Stimulated activated naive CD4-positive, alpha-beta T cell treated with Interleukin-2 at 50 U/mL for 16 hours (primary cell): ENCODE results near the gene PARVG.

Experiments used
- DNase-seq: peaks from one replicate; lab custom pipeline; 2025; lab: John Stamatoyannopoulos, UW

Gene PARVG

DNA sequence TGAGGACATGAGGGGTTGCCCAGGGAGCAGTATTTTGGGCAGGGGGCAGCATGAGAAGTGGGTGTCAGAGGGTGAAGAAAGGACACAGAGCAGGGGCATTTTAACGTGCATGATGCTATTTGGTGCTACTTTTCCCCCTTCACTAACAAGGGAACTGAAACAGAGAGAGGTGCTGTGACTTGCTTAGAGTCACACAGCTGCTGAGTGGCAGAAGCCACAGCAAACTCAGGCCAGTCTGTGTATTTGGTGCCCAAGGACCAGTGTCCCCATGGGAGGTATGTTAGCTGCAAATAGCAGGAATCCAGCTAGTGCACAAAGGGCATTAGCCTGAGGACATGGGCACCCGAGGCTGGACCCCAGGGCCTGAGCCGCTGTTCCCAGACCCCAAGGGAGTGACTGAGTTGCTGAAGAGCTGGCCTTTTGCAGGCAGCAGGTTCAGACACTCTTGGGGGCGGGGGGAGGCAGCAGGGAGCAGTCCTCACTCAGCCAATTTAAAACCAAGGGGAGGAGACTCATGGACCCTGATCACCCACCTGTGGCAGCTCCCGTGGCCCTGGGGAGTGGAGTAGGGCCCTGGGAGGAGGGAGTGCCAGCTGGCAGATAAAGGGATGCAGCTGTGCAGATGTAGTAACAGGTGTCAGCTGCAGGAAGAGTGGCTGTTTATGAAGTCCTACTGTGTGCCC is 14.6 kb downstream of the PARVG start:
- no peak for DNase-seq

DNA sequence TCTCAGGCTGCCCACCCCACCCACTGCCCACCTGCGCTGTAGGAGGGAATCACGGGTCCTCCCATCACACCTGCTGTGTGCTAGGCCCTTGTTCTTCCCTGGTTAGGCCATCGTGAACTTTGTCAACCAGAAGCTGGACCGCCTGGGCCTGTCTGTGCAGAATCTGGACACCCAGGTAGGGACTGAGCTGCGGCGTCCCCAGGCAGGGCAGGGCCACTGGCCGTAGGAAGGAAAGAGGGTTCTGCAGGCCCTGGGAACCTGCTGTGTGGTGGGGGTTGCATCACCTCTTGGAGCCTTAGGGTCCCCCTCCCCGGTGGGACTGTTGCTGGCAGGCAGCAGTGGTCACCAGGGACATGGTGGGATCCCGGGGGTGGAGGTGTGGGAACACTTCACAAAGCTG is 15.5 kb downstream of the PARVG start:
- no peak for DNase-seq

DNA sequence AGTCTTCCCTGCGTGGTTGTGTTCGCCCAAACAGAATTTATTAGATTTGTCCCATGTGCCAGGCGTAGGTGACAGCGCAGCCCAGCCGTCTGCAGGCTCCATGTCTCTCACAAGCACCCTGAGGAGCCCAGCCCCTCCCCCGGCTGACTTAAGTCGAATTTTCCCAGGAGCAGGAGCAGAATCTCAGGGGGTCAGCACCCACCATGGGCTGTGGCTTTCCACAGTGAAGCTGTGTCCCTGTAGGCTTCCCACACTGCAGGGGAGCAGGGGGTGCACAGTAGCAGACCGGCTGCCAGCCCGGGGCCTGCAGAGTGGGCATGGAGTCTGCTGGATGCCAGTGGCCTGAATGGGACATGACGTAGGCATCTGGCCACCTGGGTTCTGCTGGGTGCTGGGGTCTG is 16.0 kb downstream of the PARVG start:
- DNase-seq, result no peak

DNA sequence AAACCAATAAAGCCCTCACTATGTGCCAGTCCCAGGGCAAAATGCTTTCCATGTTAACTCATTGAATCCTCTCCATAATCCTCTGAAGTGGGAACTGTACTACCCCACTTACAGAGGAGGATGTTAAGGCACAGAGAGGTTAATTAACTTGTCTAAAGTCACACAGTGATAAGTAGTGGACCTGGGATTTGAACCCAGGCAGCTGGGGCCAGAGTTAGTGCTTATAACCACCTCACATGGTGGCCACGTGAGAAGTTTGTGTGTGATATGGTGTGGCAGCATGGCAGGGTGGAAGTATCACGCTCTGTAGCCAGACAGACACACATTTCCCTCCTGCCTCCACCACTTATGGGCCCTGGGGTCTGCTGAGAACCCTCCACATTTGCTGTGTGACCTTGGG is 16.5 kb downstream of the PARVG start:
- no peak for DNase-seq

DNA sequence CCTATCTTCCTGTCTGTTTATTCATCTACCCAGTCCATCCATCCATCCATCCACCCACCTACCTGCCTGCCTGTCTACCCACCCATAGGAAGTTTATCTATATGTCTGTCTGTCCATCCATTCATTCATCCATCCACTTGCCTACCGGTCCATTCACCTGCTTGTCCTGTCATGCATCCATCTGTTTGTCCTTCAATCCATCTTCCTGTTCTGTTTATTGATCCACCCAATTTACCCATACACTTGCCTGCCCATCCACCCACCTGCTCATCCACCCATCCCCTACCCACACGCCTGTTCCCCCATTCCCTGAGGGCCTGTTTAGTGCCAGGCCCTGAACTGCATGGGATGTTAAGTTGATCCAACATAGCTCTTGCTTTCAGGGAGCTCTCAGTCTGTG is 18.4 kb downstream of the PARVG start:
- DNase-seq, result no peak

DNA sequence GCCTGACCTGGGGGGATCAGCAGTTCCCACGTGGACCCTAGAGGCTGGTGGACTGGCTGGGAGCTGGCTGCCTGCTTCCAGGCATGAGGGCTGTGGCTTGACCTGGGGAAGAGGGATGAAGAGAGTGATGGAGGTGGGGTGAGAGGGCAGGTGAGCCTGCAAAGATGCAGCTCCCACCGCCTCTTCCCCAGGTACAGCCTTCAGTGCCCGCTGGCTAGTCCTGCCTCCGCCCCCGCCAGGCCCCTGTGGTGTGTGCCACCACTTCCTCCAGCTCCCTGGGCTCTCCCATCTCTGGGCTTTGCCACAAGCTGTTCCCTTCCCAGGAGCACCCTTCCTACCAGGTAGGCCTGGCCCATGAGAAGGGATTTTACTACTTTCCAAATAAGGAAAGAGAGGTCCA is 19.1 kb downstream of the PARVG start:
- DNase-seq, result no peak

DNA sequence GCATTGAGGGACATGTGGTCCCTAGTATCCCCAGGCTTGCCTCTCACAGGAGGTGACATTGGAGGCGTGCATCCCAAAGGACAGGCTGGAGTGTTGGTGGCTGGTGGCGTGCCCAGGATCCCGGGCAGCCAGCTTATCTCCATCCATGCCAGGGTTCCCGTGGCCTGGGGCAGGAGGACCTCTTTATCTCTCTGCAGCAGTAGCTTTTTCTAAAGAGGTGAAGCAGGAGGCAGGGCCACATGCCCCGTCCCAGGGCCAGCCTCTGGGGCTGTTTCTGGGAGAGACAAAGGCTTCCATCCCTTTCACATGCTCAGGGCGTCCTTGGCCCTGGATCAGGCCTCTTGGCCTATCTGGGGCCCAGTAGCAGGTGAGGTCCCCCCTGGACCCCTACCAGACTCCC is 19.7 kb downstream of the PARVG start:
- no peak for DNase-seq

DNA sequence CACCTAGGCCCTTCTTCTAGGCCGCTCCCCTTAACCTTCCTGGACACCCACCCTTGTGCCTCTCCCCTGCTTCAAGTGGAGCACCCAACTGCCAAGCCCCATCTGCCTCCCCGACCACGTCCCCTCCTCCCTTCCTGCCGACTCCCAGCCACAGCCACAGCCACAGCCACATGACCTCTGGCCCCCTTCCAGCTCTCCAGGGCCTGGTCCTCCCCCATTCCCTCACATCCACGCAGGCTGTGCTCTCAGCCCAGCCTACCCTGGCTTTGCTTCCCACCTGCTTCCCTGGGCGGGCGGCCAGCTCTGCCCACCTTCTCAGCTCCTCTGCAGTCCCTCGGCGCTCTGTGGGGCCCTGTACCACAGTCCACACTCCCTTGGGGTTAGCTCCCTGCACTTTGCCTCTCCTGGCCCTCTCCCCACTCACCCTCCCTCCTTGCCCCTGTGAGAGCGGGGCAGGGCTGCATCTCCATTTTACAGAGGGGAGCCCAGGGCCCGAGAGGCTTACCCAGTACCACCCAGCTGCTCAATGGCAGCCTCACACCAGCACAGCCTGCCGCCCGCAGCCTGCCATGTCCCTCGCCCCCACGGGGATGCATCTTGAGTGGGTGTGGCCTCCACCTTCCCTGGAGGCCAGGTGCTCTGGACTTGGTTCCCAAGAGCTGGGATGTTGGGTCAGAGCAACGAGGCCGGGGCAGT is 20.3 kb downstream of the PARVG start:
- DNase-seq, result no peak

DNA sequence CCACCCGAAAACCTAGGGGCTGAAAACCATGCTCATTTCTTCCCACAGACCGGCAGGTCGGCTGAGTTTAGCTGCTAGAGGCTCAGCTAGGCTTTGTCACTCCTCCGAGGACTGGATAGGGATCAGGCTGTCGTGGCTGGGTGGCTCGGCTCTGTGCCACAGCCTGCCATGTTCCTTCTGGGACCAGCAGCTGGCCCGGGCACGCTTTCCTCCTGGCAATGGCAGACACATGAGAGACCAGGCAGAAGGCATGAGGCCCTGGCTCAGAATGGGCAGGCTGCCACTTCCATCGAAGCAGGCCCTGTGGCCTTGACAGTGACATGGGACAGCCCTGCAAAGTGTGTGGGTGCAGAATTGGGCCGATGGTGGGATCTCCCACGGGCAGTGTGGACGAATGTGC is 20.9 kb downstream of the PARVG start:
- DNase-seq, result no peak

DNA sequence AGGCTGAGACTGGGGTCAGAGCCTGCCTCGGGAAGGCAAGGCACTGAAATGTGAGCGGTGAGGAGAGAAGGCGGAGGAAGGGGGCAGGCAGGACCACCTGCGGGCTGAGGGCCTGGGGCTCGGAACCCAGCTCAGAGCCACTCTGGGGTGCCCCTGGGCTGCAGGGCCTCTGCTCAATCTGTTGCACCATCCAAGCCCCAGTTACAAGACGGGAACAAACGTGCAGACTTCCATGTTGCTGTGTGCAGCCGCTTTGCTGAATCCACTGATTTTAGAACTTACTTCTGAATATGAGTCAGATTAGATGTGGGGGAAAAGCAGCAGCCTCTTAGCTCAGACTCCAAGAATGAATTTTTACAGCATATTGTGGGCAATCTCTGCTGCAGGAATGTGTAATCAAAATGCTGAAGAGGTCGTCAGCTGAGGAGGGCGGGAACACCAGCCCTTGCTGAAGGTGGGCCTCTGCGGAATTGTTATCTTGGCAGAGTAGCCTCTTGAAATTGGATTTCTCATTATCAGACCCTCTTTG is 21.6 kb downstream of the PARVG start:
- DNase-seq, result no peak

DNA sequence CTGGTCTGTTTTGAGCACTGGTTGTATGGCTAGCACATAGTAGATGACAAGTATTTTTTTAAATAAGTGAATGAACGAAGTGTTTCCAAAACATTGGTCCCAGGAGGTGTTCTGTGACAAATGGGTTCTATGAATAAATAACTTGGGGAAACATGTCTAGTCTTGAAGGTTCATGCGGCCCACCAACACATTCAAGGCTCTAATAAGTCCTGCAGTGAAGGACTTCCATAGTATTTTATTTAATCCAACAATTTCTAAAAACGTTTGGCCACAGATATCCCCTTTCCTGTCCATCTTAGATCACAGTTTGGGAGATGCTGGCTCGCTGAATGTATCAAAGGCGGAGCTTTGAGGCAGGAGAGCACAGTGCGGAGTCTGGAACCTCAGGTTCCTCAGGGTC is 22.5 kb downstream of the PARVG start:
- DNase-seq, result no peak

DNA sequence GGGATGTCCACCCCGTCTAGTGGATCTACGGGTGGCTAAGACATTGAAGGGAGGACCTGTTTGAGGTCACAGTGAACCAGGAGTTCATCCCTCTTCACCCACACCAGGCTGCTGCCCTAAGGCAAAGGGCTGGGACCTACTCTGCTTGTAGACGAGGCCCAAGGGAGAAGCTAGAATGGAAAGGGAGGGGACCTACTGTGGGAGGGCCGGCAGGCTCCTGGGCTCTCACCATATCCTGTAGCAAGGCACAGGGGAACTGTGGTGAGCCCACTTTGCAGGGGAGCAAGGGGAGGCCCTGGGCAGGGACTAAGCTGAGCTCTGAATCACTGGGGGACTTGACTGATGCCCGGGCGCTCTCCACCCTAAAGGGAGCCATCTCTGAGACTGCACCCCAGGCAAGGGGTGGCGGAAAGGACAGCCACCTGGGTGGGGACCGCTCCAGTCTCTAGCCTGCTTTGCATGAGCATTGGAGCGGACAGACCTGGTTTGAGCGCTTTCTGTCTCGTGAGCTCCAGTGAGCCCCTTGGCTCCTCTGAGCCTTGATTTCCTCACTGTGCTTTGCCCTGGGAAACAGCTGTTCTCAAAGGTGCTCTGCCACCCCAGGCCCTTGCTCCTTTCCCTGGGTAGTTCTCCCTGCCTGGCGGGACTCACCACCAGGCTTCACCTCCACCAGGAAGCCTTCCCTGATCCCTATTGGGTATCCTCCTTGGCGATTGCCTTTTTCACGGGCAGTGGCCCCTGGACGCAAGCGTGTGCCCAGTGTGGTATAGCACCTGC is 24.2 kb downstream of the PARVG start:
- no peak for DNase-seq

DNA sequence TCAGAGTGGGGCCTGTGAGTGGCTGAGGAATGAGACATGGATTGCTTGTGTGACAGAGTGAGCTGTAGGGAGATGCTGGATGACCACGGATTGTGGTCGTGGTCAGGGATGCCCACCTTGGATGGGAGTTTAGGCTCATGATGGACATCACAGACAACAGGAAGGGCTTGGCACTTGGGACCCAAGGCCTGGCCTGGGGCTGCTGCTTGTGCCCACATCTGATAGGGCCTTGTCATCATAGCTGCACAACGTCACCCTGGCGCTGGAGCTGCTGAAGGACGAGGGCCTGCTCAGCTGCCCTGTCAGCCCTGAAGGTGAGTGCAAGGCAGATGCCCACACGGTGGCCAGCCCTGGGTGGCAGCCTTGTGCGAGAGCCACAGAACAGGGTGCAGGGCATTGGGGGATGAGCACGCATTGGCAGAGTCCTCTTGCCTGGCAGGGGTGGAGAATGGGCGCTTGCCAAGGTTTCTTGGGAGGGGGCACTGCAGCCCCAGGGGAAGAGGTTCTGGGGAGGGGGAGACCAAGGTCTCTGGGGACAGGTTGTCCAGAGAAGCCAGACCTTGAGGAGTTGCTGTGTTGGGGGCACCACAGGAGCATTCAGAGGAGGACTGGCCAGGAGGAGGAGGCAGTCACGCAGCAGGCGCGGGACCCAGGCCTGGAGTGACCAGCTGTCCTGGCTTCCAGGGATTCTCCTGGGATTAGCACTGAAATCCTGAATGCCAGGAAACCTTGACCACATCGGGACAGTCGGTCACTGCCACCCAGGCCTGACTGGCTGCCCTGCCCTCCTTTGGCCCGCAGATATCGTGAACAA is 25.0 kb downstream of the PARVG start:
- DNase-seq, result no peak

DNA sequence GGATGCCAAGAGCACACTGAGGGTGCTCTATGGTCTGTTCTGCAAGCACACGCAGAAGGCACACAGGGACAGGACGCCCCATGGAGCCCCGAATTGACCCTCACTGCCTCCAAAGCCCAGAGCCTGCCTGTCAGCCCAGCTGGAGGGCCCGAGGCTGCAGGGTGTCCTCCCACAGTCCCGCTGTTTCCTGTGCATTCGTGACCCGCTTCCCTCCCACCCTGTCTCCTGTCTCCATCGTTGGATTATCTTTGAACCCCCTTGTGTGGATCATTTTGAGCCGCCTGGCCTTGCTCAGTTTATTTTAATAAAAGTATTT is 25.6 kb downstream of the PARVG start:
- DNase-seq, result no peak

DNA sequence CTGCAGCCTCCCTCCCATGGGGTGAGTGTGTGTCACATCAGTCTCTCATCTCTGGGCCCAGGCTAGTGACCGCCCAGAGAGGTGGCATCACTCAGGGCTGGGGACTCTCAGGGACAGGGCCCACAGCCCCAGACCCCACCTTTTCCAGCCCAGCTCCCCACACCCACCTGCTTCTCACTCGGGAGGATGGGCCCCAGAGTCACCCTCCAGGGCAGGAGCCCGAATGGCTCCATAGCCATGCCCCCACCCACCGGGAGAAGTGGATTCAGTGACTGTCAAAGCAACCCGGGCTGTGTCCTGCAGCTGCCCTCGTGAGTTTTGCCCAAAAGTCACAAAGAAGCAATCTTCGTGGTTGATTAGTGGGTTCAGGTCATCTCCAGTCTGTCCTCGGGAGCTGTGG is 26.0 kb downstream of the PARVG start:
- DNase-seq, result no peak

DNA sequence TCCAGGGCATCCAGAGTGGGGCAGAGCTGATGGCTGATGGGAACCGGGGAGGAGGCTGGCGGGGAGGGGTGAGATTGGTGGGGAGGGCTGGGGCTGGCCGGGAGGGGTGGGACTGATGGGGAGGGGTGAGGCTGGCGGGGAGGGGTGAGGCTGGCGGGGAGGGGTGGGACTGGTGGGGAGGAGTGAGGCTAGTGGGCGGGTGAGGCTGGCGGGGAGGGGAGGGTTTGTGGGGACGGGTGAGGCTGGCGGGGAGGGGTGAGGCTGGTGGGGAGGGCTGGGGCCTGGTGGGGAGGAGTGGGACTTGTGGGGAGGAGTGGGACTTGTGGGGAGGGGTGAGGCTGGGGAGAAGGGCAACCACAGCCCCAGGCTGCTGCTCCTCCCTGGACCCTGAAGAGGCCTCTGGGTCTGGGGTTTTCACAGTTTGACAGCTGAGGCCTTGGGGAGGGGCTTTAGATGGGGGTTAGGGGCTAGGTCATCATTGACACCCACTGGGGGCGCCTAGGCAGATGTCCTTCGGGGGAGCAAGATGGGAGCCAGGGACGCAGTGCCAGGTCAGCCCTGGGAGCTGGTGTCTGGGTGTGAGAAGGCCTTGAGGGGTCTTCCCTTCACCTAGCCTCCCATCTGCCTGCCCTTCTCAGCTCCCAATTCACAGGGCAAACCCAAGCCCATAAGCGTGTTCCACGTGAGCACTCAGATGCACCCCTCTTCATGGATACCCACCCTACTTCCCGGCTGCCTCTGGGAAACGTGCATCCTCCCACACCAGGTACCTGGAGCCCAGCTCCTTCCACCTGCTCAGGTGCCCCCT is 26.7 kb downstream of the PARVG start:
- no peak for DNase-seq

DNA sequence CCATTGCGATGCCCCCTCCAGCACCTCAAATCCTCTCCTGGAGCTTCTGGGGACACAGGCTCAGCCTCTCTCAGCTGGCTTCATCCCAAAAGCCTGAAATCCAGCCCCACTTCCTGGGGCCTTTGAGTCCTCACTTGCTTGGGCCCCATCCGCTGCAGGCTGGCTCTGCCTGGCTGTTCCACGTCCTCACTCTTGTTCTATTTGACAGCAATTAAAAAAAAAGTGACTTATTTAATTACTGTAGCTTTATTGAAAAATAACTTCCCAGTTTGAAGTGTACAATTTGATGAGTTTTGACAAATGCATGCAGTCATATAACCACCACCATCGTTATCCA is 27.2 kb downstream of the PARVG start:
- DNase-seq, result no peak

DNA sequence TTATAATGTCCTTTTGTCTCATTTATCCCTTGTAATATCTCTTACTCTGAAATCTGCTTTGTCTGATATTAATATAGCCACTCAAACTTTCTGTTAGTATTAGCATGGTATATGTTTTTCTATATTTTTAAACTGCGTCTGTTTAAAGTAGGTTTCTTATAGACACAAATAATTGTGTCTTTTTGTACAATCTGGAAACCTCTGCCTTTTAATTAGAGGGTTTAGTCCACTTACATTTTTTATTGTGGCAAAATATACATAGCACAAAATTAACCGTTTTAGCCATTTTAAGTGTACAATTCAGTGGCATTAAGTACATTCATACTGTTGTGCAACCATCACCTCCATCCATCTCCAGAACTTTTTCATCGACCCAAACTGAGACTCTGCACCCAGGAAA is 28.6 kb downstream of the PARVG start:
- DNase-seq, result no peak

DNA sequence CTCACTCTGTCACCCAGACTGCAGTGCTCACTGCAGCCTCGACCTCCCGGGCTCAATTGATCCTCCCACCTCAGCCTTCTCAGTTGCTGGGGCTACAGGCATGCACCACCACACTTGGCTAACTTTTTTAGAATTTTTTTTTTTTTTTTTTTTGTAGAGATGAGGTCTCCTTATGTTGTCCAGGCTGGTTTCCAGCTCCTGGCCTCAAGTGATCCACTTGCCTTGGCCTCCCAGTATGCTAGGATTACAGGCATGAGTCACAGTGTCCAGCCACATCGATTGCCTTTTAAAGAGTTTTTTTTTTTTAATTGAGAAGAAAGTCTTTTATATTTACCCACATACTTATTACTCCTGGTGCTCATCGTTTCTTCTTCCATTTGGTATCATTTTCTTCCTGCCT is 30.0 kb downstream of the PARVG start:
- DNase-seq, result no peak

DNA sequence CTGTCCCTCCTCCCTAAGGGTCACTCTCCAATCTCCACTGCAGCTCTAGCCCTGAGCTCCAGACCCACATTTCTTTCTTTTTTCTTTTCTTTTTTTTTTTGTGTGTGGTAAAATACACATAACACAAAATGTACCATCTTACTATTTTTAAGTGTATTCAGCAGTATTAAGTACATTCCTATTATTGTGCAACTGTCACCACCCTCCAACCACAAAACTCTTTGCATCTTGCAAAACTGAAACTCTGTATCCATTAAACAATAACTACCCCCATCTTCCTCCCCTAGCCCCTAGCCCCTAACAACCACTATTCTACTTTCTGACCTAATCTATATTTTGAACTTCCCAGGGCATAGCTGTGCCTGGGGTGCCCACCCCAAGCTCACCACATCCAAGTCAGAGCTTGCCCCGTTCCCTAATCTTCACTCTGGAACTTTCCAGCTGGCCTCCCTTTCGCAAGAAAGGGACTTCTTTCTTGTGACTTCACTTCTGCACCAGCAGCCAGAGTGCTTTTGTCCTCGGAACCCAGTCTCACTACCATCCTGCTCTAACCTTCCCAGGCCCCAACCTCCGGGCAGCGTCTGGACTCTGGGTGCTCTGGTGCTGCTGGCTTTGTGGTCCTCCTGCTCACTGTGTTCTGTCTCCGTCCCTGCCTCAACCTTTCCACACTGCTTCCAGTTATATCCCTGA is 30.7 kb downstream of the PARVG start:
- DNase-seq, result no peak
